Mesenchymal stem cell (in vitro differentiated cells and primary cell): ENCODE data around the gene SHC3.
A peak's percentile ranks its signal among the peaks of the same experiment; 100 is the strongest.

Experiments used
- DNase-seq: peaks from one replicate; pipeline ENCODE4 v3.0.0-alpha.2; 2013
- H2AFZ ChIP-seq: one replicate; pipeline ENCODE4 v1.6.1; 2013; ENCODE audit warnings: low read depth, mild to moderate bottlenecking, control low read depth, inconsistent platforms, low read length, moderate library complexity
- H2AK5ac ChIP-seq: 2 replicates; pipeline ENCODE4 v1.6.1; 2013; ENCODE audit warnings: low read length, moderate library complexity, mild to moderate bottlenecking, inconsistent platforms; ENCODE audit not compliant: severe bottlenecking
- H2BK120ac ChIP-seq: one replicate; pipeline ENCODE4 v1.6.1; 2013; ENCODE audit warnings: low read depth, mild to moderate bottlenecking, inconsistent platforms, low read length, moderate library complexity
- H2BK12ac ChIP-seq, 2 experiments: one replicate each; pipeline ENCODE4 v1.6.1; 2013; ENCODE audit warnings: inconsistent platforms in 2 of 2, low read length in 2 of 2, mild to moderate bottlenecking in 2 of 2, moderate library complexity in 2 of 2, control low read depth in 1 of 2
- H2BK15ac ChIP-seq: one replicate; pipeline ENCODE4 v1.6.1; 2013; ENCODE audit warnings: mild to moderate bottlenecking, low read depth, inconsistent platforms; ENCODE audit not compliant: poor library complexity, severe bottlenecking
- H2BK5ac ChIP-seq: 2 replicates; pipeline ENCODE4 v1.6.1; 2013; ENCODE audit warnings: low read depth, mild to moderate bottlenecking, low read length, control low read depth, inconsistent platforms; ENCODE audit not compliant: poor library complexity, severe bottlenecking
- H3K14ac ChIP-seq, 2 experiments: one replicate each; pipeline ENCODE4 v1.6.1; 2013; ENCODE audit warnings: inconsistent platforms in 2 of 2, low read length in 2 of 2, control low read depth in 1 of 2, mild to moderate bottlenecking in 1 of 2, moderate library complexity in 1 of 2
- H3K18ac ChIP-seq, 2 experiments: one replicate each; pipeline ENCODE4 v1.6.1; 2013; ENCODE audit warnings: inconsistent platforms in 2 of 2, low read length in 2 of 2, control low read depth in 1 of 2, low read depth in 1 of 2, mild to moderate bottlenecking in 1 of 2
- H3K23ac ChIP-seq, 2 experiments: one replicate each; pipeline ENCODE4 v1.6.1; 2013; ENCODE audit warnings: inconsistent platforms in 2 of 2, low read length in 2 of 2, mild to moderate bottlenecking in 2 of 2, moderate library complexity in 2 of 2, control low read depth in 1 of 2
- H3K27ac ChIP-seq: 2 replicates; pipeline ENCODE4 v1.5.1; 2013; ENCODE audit warnings: mild to moderate bottlenecking, moderate library complexity, low read length, control low read depth, inconsistent platforms; ENCODE audit not compliant: poor library complexity, severe bottlenecking
- H3K27me3 ChIP-seq, 2 experiments: 2 replicates each; pipeline versions ENCODE4 v1.6.1 to v1.7.0; 2013; ENCODE audit warnings: low read length in 2 of 2, mild to moderate bottlenecking in 2 of 2, moderate library complexity in 2 of 2, control low read depth in 1 of 2, inconsistent platforms in 1 of 2; ENCODE audit not compliant: control insufficient read depth in 1 of 2, insufficient read depth in 1 of 2
- H3K36me3 ChIP-seq, 2 experiments: 2 replicates each; pipeline versions ENCODE4 v1.6.1 to v1.7.0; 2013; ENCODE audit warnings: low read length in 2 of 2, control low read depth in 1 of 2, inconsistent platforms in 1 of 2, low read depth in 1 of 2, mild to moderate bottlenecking in 1 of 2; ENCODE audit not compliant: insufficient read depth in 2 of 2, control insufficient read depth in 1 of 2
- H3K4ac ChIP-seq, 2 experiments: one replicate each; pipeline ENCODE4 v1.6.1; 2013; ENCODE audit warnings: inconsistent platforms in 2 of 2, low read length in 2 of 2, mild to moderate bottlenecking in 2 of 2, moderate library complexity in 2 of 2, control low read depth in 1 of 2, low read depth in 1 of 2
- H3K4me1 ChIP-seq: 2 replicates; pipeline ENCODE4 v1.6.1; 2013; ENCODE audit warnings: low read depth, low read length, control low read depth; ENCODE audit not compliant: control insufficient read depth, insufficient read depth
- H3K4me2 ChIP-seq: 2 replicates; pipeline ENCODE4 v1.6.1; 2013; ENCODE audit warnings: low read length, mild to moderate bottlenecking, inconsistent platforms; ENCODE audit not compliant: poor library complexity, severe bottlenecking
- H3K4me3 ChIP-seq, 2 experiments: 2 replicates each; pipeline versions ENCODE4 v1.5.1 to v1.7.0; 2013; ENCODE audit warnings: low read length in 2 of 2, mild to moderate bottlenecking in 2 of 2, control low read depth in 1 of 2, low read depth in 1 of 2; ENCODE audit not compliant: insufficient read depth in 1 of 2
- H3K79me1 ChIP-seq: replicated peaks from 2 replicates; pipeline ENCODE4 v1.6.1; 2013; ENCODE audit warnings: mild to moderate bottlenecking, control low read depth, low read length, inconsistent platforms; ENCODE audit not compliant: poor library complexity, severe bottlenecking
- H3K9ac ChIP-seq: 2 replicates; pipeline ENCODE4 v1.7.0; 2013; ENCODE audit warnings: mild to moderate bottlenecking, low read length, moderate library complexity
- H3K9me3 ChIP-seq: 2 replicates; pipeline ENCODE4 v1.7.0; 2013; ENCODE audit warnings: mild to moderate bottlenecking, low read length; ENCODE audit not compliant: control insufficient read depth
- H4K8ac ChIP-seq: one replicate; pipeline ENCODE4 v1.6.1; 2013; ENCODE audit warnings: inconsistent platforms, mild to moderate bottlenecking, low read length, moderate library complexity
- H4K91ac ChIP-seq: one replicate; pipeline ENCODE4 v1.6.1; 2013; ENCODE audit warnings: mild to moderate bottlenecking, low read length, inconsistent platforms
- WGBS: methylation state at CpG from one replicate; pipeline ENCODE4 v1.1.7; 2013; ENCODE audit warnings: mixed read lengths; 5-methylcytosine and 5-hydroxymethylcytosine counted together

The SHC3 gene

DNA sequence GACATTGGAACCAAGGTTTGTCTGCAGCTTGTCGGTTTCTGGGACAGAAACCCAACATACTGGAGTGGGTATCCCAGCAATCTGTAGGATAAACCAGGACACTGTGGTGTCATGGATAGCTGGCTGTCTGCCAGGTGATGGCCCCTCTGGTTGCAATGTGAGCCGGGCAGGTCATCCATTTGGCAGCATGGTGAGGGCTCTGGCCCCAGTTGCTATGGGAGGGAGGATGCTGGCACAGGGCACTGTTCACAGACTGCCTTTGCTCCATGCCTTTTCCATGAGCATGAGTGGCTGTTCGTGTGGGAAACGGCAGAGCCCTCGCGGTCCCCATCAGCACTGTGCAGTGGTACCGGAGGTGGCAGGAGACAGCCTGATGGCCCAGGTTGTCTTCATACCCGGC is 181.0 kb downstream of the SHC3 start:
- Histone ChIP-seq H2BK5ac (no peak overlapping the region), H2BK120ac (no peak overlapping the region), H2AK5ac (no peak overlapping the region), H3K27me3 (no peaks in the 10 kb centered on the region), H2BK12ac (peak overlapping the region; percentile 57 to 65), H3K9me3 (no peaks in the 10 kb centered on the region), H2BK15ac (no peak overlapping the region), H3K4ac (peak overlapping the region in 1 of 2 experiments; percentile 38), H3K23ac (no peak overlapping the region), H3K18ac (peak overlapping the region in 1 of 2 experiments; percentile 46), H3K4me1 (peaks cover 12% of the 10 kb centered on the region), H4K91ac (no peak overlapping the region), H3K27ac (no peak overlapping the region), H3K4me2 (no peak overlapping the region), H2AFZ (no peak overlapping the region), H3K9ac (no peak overlapping the region), H4K8ac (no peak overlapping the region), H3K14ac (peak overlapping the region in 1 of 2 experiments; percentile 26), H3K79me1 (peaks cover 25% of the 10 kb centered on the region), H3K36me3 (peaks cover 22 to 34% of the 10 kb centered on the region in 2 experiments), H3K4me3 (no peak overlapping the region)
- 89% methylated on average over 8 of the region's 8 CpGs for WGBS
- no peak for DNase-seq

DNA sequence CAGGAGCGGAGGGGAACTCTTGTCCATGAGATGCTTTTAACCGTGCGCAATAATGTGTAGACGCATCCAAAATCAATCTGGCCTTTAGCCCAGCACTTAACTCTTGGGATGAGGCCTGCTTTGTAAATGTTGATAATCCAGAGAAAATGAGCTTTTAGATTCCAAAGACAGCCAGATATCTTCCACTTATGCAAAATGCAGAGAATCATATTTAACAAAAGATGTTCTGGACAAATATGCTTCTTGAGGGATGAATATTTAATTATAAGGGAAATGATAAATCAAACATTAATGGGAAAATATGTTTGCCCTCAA is 181.7 kb downstream of the SHC3 start:
- no peak overlapping the region for H2BK5ac ChIP-seq
- no peak for DNase-seq
- H2BK120ac ChIP-seq, result no peak overlapping the region
- H2BK15ac ChIP-seq, result no peak overlapping the region
- H3K18ac ChIP-seq, result no peak overlapping the region
- no peak overlapping the region for H2AFZ ChIP-seq
- no peaks in the 10 kb centered on the region for H3K9me3 ChIP-seq
- no peak overlapping the region for H3K23ac ChIP-seq
- H3K4me2 ChIP-seq, result no peak overlapping the region
- no peak overlapping the region for H3K4me3 ChIP-seq
- peak overlapping the region in 1 of 2 experiments; percentile 28 for H3K4ac ChIP-seq
- no peaks in the 10 kb centered on the region for H3K27me3 ChIP-seq
- no peak overlapping the region for H4K8ac ChIP-seq
- H3K36me3 ChIP-seq, result peaks cover 15 to 26% of the 10 kb centered on the region in 2 experiments
- no peak overlapping the region for H3K14ac ChIP-seq
- 95% methylated on average over 4 of the region's 4 CpGs for WGBS
- peaks cover 13% of the 10 kb centered on the region for H3K4me1 ChIP-seq
- H4K91ac ChIP-seq, result no peak overlapping the region
- H2AK5ac ChIP-seq, result no peak overlapping the region
- peaks cover 23% of the 10 kb centered on the region for H3K79me1 ChIP-seq
- no peak overlapping the region for H3K9ac ChIP-seq
- no peak overlapping the region for H3K27ac ChIP-seq
- H2BK12ac ChIP-seq, result no peak overlapping the region

DNA sequence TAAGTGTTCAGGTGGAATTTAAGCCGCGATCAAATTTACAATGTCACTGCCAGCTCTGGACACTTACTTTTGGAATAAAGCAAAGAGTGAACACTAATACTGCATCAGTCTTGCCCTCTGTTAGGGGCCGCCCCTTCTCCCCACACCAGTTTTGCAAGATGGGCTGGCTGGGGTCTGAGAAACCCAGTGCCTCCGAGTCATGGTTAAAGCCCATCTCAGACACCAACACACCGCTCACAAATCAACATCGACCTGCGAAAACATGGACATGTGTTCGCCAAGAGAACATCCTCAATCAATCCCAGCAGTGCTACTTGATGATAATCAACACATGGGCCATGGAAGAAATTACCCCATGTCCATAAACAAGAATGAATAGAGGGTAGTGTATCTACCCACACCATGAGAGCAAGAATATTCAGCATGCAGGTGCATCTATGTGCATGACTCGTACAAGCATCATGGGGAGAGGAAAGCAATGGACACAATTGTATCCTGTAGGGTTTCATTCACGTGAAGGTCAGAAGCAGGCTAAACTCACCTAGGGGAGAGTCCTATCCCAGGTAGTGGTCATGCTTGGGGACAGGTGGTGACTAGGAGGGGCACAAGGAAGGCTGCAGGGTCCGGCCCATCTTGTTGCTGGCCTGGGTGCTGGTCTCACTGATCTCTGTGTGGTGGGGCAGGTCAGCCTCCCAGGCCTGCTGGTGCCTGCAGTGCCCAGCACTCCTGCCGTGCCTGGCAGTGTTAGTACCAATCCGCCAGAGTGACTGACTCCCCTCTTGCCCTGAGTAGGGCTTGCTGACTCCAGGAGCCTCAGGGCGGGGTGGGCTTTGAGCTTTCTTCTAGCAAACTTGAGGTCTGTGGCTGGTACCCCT is 182.3 kb downstream of the SHC3 start:
- no peak for DNase-seq
- Histone ChIP-seq H3K79me1 (peaks cover 23% of the 10 kb centered on the region), H3K9me3 (no peaks in the 10 kb centered on the region), H4K8ac (no peak overlapping the region), H3K27ac (no peak overlapping the region), H3K14ac (peak overlapping the region in 1 of 2 experiments; percentile 75), H2BK15ac (peak overlapping the region; percentile 46), H2BK120ac (no peak overlapping the region), H3K4me1 (peaks cover 13% of the 10 kb centered on the region), H2AFZ (no peak overlapping the region), H2BK12ac (no peak overlapping the region), H2BK5ac (no peak overlapping the region), H3K23ac (no peak overlapping the region), H3K36me3 (peaks cover 10 to 20% of the 10 kb centered on the region in 2 experiments), H3K4ac (peak overlapping the region in 1 of 2 experiments; percentile 28), H3K4me3 (no peak overlapping the region), H3K4me2 (no peak overlapping the region), H3K27me3 (no peaks in the 10 kb centered on the region), H4K91ac (no peak overlapping the region), H3K9ac (no peak overlapping the region), H2AK5ac (no peak overlapping the region), H3K18ac (no peak overlapping the region)
- 96% methylated on average over 14 of the region's 14 CpGs for WGBS

DNA sequence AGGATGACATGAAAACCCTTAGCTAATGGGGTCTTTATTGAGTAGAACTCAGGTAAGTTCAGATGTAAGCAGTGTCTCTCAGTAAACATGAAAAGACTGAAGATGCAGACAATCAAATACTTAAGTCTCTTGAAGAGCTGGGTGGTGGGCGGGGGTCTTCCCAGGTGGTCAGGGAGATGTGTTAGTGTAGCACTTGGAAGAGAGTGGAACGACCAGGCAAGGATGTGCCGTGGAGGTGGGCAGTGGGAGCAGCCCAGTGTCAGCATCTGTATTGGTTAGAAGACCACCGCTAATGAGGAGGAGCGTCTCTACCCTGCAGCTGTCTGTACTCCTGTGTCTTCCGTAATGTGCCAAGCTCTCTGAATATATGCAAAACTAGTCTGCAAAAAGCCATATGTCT is 183.0 kb downstream of the SHC3 start:
- no peak overlapping the region for H2BK5ac ChIP-seq
- no peak overlapping the region for H4K91ac ChIP-seq
- 95% methylated on average over 6 of the region's 6 CpGs for WGBS
- H3K4me2 ChIP-seq, result no peak overlapping the region
- peak overlapping the region; percentile 10 for H3K9ac ChIP-seq
- H2BK12ac ChIP-seq, result no peak overlapping the region
- no peaks in the 10 kb centered on the region for H3K27me3 ChIP-seq
- H2BK15ac ChIP-seq, result no peak overlapping the region
- H3K4me3 ChIP-seq, result peak overlapping the region in 1 of 2 experiments; percentile 94
- H3K27ac ChIP-seq, result no peak overlapping the region
- DNase-seq, result no peak
- no peak overlapping the region for H3K14ac ChIP-seq
- no peaks in the 10 kb centered on the region for H3K9me3 ChIP-seq
- H3K4ac ChIP-seq, result no peak overlapping the region
- H3K36me3 ChIP-seq, result peaks cover 9 to 19% of the 10 kb centered on the region in 2 experiments
- no peak overlapping the region for H3K18ac ChIP-seq
- H2BK120ac ChIP-seq, result no peak overlapping the region
- H3K79me1 ChIP-seq, result peaks cover 23% of the 10 kb centered on the region
- H3K4me1 ChIP-seq, result peaks cover 12% of the 10 kb centered on the region
- H3K23ac ChIP-seq, result no peak overlapping the region
- H2AFZ ChIP-seq, result no peak overlapping the region
- no peak overlapping the region for H4K8ac ChIP-seq
- H2AK5ac ChIP-seq, result no peak overlapping the region
